HG03060 (cell line): ENCODE data around the gene ATOSB.
A peak's percentile ranks its signal among the peaks of the same experiment; 100 is the strongest.

Experiments
- ATAC-seq: cut with Tn5 transposase; IDR thresholded peaks from one replicate; pipeline ENCODE4 v1.9.1; 2021; ENCODE audit warnings: low read depth, moderate number of reproducible peaks; ENCODE audit not compliant: unreplicated experiment

ATOSB gene

GRCh38 chr9:35096035-35096849 is 19.4 kb downstream of the ATOSB start, which contains the start of gene PIGO:
PIGO (minus strand) TSS chr9:35096591; CDS start chr9:35095565, 1,026 bp downstream.
- peak; percentile 51 for ATAC-seq

- ATAC-seq, result no peak
These were observed 24.1 kb downstream of the ATOSB start for GRCh38 chr9:35091536-35091935.

- ATAC-seq, result no peak
These were observed 26.2 kb downstream of the ATOSB start for GRCh38 chr9:35089434-35089833.

- no peak for ATAC-seq
These were observed 30.6 kb downstream of the ATOSB start for GRCh38 chr9:35085078-35085477.

GRCh38 chr9:35079426-35080341 is 36.0 kb downstream of the ATOSB start, which contains the start of gene FANCG:
FANCG (minus strand) TSS chr9:35079942; CDS start chr9:35079524, 418 bp downstream.
- ATAC-seq, result peak; percentile 71

GRCh38 chr9:35079041-35079425 is 36.6 kb downstream of the ATOSB start:
- no peak for ATAC-seq

GRCh38 chr9:35078066-35078465 is 37.6 kb downstream of the ATOSB start:
- ATAC-seq, result no peak

- ATAC-seq, result no peak
These were observed 38.8 kb downstream of the ATOSB start for GRCh38 chr9:35076848-35077247.

- ATAC-seq, result no peak
These were observed 40.3 kb downstream of the ATOSB start for GRCh38 chr9:35075358-35075757.

GRCh38 chr9:35074791-35075190 is 40.9 kb downstream of the ATOSB start:
- ATAC-seq, result no peak

GRCh38 chr9:35074141-35074540 is 41.5 kb downstream of the ATOSB start:
- no peak for ATAC-seq

GRCh38 chr9:35073279-35073612 is 42.4 kb downstream of the ATOSB start:
- no peak for ATAC-seq

GRCh38 chr9:35072461-35073278 is 43.0 kb downstream of the ATOSB start, which contains the start of gene VCP:
VCP (minus strand) TSS chr9:35072625; CDS start chr9:35072353, 272 bp downstream.
- peak; percentile 88 for ATAC-seq

- ATAC-seq, result peak; percentile 23
These were observed 43.7 kb downstream of the ATOSB start for GRCh38 chr9:35071814-35072460.

- ATAC-seq, result no peak
These were observed 44.5 kb downstream of the ATOSB start for GRCh38 chr9:35070823-35071813.

- no peak for ATAC-seq
These were observed 46.6 kb downstream of the ATOSB start for GRCh38 chr9:35069020-35069419.

- no peak for ATAC-seq
These were observed 48.6 kb downstream of the ATOSB start for GRCh38 chr9:35067056-35067455.

- ATAC-seq, result no peak
These were observed 55.0 kb downstream of the ATOSB start for GRCh38 chr9:35060548-35061207.
